GM21786 (cell line): ENCODE data around the gene ADAD2.

ENCODE experiments used
- ATAC-seq: cut with Tn5 transposase; IDR thresholded peaks from one replicate; pipeline ENCODE4 v1.9.1; 2021; ENCODE audit not compliant: unreplicated experiment

Gene ADAD2

GRCh38 chr16:84244728-84245127 is 53.8 kb downstream of the ADAD2 start:
- no peak for ATAC-seq

- no peak for ATAC-seq
Measured at GRCh38 chr16:84245956-84246678, 55.2 kb downstream of the ADAD2 start.

DNA sequence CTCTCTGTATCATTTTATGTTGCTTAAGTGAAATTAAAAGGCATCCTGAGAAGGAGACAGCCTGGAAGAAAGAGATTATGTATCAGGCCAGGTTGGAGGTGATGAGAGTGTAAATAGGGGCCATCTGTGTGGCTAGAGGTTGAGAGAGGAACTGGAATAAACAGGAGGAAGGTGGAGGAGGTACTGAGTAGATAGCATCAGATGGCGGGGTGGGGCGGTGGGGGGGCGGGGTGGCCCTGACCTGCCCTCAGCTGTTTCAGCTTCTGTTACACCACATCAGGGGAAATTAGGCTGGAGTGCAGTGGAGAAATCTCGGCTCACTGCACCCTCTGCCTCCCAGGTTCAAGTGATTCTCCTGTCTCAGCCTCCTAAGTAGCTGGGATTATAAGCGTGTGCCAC is 55.7 kb downstream of the ADAD2 start:
- no peak for ATAC-seq
